HT-29 (cell line): ENCODE data around the gene SLC47A1. TPM values are rescaled to one million over a fixed set of nuclear protein-coding genes. Genes with fewer than 3 reads are reported as not detected.
"Not testable (repeated sequence)": the region's sequence is repeated elsewhere in the genome, so short reads cannot be mapped to it uniquely, and the experiment has no call there.

Experiments used
- DNase-seq: peaks from one replicate; pipeline ENCODE4 v3.0.0-alpha.2; 2015; ENCODE audit warnings: low spot score
- total RNA-seq: library from RNA; depleted of rRNA; stranded (reverse); fragments of >200 nt; shearing (Covaris generic); gene quantifications from 2 replicates; pipeline ENCODE4 v1.2.3, GENCODE V29; 2014

Gene SLC47A1
- total RNA-seq, 1 experiment from 2014 or later: not detected

DNA sequence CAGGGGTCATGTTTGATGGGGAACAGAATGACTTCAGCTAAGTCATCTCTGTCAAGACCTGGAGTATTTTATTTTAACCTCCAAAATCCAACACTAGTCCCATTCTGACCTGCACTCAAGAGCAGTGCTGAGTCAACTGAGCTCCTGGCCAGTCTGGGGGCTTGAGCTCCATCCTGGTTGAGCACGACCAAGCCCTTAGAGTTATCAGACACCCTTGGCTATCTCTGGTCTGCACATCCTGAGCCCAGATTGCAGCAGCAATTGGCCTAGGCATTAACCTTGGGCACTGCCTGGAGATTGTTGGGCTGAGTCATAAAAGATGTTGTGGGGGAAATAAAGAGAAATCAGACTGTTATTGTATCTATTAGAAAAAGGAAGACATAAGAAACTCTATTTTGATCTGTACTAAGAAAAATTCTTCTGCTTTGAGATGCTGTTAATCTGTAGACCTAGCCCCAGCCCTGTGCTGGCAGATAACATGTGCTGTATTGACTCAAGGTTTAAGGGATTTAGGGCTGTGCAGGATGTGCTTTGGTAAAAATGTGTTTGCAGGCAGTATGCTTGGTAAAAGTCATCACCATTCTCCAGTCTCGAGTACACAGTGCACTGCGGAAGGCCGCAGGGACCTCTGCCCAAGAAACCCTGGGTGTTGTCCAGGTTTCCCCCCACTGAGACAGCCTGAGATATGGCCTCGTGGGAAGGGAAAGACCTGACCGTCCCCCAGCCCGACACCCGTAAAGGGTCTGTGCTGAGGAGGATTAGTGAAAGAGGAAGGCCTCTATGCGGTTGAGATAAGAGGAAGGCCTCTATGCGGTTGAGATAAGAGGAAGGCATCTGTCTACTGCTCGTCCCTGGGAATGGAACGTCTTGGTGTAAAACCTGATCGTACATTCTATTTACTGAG lies 14.0 kb upstream of the SLC47A1 start:
- not testable (repeated sequence) for DNase-seq

DNA sequence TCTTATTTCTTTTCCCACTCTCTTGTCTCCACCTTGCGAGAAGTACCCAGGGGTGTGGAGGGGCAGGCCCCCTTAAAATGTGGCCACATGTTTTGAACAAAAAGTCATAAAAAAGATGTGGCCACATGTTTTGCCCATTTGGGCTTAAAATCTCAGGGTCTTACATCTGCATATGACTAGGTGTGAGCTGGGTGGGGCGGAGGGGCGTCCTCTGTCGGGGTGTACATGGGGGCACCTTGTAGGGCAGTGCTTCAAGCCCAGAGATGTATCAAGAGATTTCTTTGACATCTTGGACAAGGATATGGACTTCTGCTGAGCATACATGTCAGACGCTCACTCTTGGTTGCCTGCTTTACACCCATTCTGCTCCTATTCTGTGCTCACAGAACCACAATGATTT lies 13.0 kb upstream of the SLC47A1 start:
- no peak for DNase-seq

DNA sequence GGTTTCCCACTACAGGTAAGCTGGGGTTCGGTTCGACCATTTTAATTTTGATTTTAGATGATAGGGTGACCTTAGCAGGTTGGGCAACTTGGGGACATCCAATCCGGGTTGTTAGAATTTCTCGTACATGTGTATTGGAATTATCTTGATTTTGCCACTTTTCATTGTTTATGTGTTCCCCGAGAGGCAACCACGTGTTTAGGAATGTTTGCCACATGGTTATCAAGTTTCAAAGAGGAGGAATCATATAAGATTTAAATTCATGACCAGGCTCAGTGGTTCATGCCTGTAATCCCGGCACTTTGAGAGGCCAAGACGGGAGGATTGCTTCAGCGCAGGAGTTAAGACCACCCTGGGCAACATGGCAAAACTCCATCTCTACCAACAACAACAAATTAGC lies 10.0 kb upstream of the SLC47A1 start:
- no peak for DNase-seq

DNA sequence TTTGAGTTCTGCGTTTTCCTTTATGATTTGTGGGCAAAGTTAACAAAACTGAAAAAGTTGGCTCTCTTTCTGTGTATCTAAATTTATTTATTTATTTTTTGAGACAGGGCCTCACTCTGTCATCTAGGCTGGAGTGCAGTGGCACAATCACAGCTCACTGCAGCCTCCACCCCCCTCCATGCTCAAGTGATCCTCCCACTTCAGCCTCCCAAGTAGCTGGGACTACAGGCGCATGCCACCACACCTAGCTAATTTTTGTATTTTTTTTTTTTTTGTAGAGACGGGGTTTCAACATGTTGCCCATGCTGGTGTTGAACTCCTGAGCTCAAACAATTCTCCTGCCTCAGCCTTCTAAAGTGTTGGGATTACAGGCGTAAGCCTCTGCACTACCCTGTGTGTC lies 6.7 kb upstream of the SLC47A1 start:
- not testable (repeated sequence) for DNase-seq

DNA sequence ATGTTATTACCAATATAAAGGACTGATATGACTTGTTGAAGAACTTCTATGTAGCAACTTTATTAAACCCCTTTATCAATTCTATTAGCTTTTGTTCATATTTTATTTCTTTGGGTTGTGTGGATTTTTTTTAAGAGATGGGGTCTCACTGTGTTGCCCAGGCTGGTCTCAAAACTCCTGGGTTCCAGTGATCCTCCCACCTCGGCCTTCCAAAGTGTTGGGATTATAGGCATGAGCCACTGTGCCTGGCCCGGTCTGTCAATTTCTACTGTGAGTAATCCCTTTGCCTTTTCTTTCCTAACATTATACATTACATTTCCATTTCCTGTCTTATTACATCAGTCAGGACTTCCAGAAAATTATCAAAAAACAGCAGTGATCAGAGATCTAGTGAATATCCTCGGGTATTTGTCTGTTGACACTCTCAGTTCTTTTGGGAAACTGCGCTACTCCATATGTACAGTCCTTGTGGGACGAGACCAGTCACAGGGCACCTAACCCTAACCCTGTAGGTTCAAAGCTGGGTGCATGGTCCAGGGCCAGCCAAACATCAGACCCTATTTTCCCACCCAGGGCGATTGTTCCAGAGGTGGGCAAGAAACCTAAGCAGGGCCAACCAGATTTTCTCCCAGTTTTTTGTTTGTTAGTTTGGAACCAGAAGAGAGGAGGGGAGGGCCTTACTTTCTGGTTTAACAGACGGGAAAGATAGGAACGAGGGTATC lies 1.7 kb upstream of the SLC47A1 start:
- no peak for DNase-seq

DNA sequence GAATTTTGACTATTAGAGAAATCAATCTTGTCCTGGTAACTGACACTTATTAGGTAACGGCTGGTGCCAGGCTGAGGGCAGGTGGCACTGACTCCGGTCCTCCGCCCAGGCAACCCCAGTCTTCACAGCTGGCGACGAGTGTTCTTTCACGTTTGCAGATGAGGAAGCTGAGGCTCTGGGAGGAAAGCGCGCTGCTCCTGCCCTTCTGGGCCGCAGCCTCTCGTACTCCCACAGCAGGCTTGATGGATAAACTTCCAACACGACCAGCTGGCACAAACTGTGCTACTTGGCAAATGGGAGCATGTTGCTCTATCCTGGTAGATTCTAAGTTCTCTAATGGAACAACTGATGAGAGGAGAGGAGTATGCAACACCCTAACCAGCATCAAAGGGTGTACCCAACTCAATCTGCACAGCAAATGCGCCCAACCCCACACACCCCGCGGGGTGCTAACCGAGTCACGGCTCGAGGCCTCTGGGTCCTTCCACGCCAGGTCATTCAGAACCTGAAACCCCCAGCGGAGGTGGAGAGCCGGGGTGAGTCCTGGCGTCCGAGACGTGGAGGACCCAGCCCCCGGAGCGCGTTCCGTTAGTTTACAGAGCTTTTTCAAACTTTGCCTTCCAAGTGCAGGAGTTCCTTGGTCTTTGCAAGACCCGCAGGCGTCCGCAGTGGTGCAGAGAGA lies 477 bp upstream of the SLC47A1 start:
- DNase-seq: no peak

DNA sequence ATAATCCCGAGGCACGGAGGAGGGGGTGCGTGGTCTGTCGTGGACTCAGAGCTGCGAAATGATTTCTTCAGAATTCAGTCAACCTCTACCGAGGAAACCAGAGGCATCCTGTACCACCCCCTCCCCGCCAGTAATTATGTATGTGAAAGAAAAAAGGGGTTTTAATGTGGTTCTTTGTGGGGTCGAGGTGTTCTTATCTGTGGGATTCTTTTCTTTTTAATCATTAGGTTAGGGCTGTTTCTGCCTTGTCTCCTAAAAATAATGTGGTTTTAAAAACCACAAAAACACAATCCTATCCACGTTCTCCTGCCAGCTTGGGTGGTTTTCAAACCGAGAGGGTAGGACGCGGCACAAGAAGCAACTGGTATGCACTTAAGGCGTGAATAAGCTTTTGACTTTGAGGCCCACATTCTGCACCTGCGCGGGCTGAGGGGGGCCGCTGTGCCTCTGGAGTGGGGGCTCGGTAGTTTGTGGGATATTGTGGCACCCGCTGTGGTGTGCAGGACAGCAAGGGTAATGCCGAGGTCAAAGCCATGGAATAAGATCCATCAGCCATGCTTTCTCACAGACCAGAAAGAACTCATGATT lies 1.0 kb downstream of the SLC47A1 start:
- DNase-seq: no peak

DNA sequence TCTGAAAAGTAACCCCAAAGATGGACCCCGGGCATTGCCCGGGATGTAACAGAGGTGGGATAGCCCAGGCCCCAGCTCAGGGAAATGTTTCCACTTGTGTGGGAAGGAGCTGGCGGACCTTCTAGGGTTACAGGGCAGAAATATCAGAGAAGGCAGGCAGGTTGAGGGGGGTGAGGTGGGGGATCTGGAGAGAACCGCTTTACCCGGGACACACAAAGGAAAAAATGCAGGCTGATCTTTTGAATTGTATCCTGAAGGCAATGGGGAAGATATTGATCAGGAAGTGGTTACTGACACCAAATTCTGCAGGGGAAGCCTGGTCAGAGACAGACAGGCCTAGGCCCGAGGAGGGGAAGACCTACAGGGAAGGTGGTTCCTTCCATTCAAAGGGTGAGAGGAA lies 3.5 kb downstream of the SLC47A1 start:
- no peak for DNase-seq

DNA sequence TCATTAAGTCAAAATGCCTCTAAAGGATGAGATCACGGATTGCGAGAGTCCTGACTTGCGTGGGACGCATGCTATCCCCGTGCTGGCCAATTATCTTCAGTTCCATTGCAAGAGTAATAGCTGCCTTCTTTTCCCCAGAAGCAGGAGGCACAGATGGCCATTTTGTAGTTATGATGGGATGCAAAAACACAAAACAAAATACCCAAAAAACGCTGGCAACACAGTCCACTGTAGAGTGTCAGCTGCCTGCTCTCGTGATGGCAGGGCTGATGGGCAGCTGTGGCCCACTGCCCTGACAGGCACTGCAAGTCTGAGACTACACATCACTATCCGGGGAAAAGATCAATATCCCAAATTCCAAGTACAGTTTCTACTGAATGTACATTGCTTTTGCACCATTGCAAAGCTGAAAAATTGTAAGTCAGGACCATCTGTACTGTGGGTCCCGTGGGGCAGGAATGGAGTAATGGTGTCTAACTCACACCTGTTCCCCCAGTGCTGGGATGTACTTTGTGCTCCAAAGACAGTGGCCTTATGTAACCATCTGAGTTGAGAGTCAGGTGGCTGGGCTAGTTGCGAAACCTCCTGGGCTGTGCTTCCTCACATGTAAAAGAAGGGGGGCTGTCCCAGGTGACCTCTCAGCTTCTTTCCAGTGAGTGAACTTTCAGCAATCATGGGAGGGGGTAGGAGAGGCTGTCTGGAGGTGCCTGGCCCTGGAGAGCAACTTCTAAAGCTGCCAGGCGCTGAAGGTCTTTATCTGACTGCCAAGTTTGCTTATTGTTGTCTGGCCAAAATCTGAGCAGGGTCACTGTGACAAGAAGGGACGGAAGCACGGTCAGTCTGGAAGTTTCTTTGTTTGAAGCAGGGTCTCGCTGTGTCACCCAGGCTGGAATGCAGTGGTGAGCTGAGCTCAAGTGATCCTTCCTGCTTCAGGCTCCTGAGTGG lies 4.7 kb downstream of the SLC47A1 start:
- DNase-seq: no peak

DNA sequence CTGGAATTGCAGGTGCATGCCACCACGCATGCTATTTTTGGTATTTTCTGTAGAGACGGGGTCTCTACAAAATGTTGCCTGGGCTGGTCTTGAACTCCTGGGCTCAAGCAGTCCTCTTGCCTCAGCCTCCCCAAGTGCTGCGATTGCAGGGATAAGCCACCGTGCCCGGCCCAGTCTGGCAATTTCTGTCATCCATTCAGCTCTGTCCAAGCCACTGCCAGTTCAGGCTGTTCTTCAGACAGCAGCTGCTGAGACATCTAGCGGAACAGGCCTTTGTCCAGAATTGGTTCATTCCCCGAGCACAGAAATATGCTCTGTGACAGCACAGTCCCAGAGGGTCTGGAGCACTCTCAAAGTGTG lies 5.4 kb downstream of the SLC47A1 start:
- no peak for DNase-seq

DNA sequence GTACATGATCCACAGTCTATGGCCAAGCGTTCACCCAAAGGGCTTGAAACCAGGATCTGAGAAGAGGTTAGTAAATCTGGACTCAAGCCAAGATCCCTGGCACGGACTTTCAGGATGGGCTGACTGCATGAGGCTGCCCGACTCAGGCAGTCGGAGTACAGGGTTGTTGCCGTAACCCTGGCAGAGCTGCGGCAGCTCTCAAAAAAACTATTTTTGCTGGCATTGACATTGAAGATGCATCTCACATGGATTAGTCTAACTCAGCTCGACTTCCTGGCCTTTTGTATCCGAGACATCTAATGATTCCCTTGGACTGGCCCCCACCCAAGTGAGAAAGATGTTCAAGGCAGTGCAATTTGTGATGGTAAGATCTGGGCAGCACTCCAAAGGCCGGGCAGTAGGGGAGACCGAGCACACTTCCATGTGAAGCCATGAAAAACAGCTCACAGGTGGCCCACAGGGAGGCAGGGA lies 6.2 kb downstream of the SLC47A1 start:
- DNase-seq: no peak

DNA sequence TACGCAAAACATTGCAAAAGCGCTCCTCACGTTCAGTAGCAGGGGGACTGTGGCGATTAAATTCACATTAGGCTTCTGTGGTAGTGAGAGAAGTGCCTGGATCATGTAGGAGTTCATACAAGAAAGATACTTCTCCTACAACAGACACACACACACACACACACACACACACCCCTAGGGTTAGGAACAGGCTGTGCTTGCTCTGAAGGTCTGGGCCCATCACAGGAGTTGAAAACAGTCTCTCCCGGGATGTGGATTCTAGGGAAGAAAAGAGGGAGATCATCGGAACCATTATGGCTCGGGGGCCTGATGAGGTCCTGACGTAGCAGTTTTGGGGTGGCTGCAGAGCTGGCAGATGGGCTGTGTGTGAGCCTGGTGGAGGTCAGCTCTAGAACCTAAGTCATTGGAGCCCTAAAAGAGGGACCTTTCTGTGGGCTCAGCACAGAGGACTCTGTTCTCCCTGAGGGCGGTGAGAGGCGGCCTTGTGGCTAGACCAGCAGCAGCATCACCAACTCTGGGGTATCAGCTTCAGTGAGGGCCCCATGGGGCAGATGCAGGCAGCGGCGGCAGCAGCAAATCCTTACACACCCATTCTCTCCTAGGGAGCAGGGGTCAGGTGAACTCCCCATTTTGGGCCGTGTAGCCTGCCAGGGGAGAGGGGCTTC lies 7.2 kb downstream of the SLC47A1 start:
- DNase-seq: no peak

DNA sequence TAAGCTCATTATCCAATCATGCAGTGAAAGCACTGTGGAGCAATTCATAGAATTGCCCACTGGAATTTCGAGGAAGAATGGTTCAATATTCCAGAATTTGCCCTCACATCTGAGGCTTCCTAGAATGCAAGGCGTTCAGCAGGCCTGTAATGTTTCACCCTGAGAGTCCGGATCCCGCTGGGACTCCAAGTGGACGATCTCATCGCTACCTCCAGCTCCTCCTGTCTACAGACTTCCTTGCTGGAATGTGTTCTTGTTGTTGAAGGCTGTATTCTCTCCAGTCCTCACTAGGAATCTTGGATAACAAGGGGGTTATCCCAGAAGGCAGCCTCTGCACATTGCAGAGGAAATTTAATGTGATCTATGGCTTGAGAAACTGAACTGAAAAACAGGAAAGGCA lies 7.8 kb downstream of the SLC47A1 start:
- no peak for DNase-seq

DNA sequence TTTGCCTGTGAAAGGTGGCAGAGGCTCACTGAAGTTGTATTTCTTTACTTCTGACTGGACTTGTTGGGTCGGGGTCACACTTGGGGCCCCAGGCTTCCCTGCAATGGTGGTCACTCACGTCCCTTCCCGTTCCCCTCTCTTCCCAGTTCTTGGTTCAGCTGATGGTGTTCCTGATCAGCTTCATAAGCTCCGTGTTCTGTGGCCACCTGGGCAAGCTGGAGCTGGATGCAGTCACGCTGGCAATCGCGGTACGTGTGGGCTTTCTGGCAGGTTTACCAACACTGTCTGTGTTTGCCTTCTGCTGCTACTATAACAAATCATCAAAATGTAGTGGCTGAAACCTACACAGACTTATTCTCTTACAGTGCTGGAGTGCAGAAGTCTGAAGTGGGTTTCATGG lies 8.6 kb downstream of the SLC47A1 start:
- no peak for DNase-seq

DNA sequence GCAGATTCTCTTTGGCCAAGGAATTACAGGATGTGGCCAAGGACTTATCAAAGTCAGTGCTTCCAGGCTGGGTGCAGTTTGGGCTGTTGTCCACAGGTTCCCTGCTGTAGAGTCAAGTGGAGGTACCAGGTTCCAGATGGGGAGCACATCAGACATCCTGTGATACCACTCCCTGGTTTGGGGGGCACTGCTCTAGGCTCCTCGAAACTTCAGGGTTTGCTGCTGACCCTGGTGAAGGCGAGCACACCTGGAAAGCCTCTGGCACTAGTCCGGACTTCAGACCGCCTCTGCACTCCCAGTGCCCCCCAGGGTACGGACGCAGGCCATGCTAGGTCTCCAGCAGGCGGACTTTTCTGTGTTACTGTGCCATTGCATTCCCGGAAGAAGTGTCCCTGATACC lies 10.7 kb downstream of the SLC47A1 start:
- no peak for DNase-seq

DNA sequence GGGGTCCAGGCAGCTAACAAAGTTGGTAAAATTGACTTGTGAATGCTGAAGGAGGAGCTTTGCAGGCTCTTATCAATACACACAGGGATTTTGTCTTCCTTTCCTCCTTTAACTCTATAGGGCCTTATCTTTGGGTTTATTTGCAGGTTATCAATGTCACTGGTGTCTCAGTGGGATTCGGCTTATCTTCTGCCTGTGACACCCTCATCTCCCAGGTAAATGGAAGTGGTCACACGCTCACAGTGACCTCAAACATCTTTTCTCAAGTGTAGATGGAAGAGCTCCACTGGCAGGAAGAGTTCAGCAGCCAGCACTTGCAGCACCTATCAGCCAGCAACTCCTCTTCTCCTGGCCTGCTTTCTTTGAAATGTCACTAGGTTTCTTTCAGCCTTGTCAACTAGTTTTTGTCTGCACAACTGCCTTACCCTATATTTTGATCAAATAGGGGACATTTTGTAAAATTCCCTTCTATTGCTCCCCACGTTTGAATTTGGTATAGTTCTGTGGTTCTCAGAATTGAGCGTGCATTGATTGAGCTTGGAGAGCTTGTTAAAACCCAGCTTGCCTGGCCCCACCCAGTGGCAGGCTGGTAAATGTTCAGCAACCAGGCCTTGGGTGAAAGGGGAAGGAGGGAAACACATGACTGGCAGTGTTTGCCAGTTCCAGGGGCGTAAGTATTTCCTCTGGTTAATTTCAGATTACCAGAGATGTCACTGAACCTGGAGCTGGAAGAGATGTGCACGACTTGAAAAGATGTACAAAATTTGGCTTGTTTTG lies 12.8 kb downstream of the SLC47A1 start:
- DNase-seq: peak; percentile 31

DNA sequence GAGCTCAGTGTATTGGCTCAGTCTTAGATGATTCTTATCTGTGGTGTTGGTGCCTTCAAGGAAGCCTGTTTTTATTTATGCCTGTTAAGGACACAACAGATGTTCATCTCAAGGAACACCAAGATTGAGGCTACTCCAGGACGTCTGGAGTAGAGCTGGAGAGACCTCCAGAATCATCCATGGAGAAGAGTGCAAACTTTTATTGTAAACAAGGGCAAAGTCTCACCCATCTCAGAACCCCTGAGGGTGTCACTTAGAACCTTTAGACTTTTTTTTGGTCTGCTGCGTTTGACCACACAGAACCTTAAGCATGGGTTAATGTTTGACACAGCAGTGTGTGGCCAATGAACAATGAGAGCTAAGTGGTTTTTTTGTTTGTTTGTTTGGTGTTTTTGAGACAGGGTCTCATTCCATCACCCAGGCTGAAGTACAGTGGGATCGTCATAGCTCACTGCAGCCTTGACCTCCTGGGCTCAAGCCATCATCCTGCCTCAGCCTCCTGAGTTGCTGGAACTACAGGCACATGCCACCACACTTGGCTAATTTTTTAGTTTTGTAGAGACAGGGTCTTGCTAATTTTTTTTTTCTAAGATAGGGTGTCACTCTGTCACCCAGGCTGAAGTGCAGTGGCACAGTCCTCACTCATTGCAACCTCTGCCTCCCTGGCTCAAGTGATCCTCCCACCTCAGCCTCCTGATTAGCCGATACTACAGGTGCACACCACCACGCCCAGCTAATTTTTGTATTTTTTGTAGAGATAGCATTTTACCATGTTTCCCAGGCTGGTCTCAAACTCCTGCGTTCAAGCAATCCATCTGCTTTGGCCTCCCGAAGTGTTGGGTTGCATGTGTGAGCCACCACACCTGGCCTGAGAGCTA lies 16.3 kb downstream of the SLC47A1 start:
- DNase-seq: no peak

DNA sequence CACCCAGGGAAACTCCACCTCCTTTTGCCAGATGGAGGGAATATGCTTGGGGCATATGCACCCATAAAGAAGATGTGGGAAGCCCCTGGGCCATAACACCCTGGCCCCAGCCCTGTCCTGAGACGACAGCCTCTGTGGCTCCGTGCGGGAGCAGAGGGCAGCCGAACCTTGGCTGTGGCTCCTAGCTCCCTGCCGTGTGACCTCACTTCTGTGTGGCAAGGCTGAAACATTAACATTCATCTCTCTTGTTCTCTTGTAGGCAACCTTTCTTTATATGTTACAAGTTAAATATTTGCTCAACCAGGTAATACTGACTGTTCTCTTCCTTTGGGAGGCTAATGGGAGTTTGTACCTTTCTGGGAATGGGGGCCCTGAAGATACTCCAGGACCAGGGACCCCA lies 17.5 kb downstream of the SLC47A1 start:
- DNase-seq: no peak
